Occipital lobe (tissue), 2 donors: ENCODE data around the gene CPNE6. TPM values are rescaled to one million over a fixed set of nuclear protein-coding genes. Genes with fewer than 3 reads are reported as not detected.

ENCODE experiments used
- DNase-seq: peaks from one replicate; lab custom pipeline; 2025; lab: John Stamatoyannopoulos, UW
- total RNA-seq: library from RNA; depleted of rRNA; stranded (reverse); fragments of >200 nt; gene quantifications from one replicate; pipeline ENCODE4 v1.2.3, GENCODE V29; 2014

Gene CPNE6
- total RNA-seq, 1 donor from 2014 or later = 10.8 TPM

- DNase-seq = no peak
Observed at GRCh38 chr14:24085215-24085614, 13.9 kb downstream of the CPNE6 start.

GRCh38 chr14:24086193-24086955 is 15.0 kb downstream of the CPNE6 start:
- no peak for DNase-seq

GRCh38 chr14:24087004-24087403 is 15.6 kb downstream of the CPNE6 start:
- no peak for DNase-seq

- DNase-seq = no peak
Observed at GRCh38 chr14:24088095-24088494, 16.7 kb downstream of the CPNE6 start.

- DNase-seq = no peak
Observed at GRCh38 chr14:24089890-24090289, 18.5 kb downstream of the CPNE6 start.

GRCh38 chr14:24092110-24092504 is 20.7 kb downstream of the CPNE6 start:
- DNase-seq = no peak

GRCh38 chr14:24092505-24093206 is 21.3 kb downstream of the CPNE6 start:
- no peak for DNase-seq

- DNase-seq = no peak
Observed at GRCh38 chr14:24093207-24093900, 22.0 kb downstream of the CPNE6 start.

- peak; percentile 72 for DNase-seq
Observed at GRCh38 chr14:24093901-24094840, 22.8 kb downstream of the CPNE6 start, which contains the start of gene PCK2. Gene PCK2 (plus strand): TSS chr14:24094311. CDS start chr14:24094406, 95 bp downstream.

- DNase-seq = no peak
Observed at GRCh38 chr14:24094841-24095270, 23.5 kb downstream of the CPNE6 start.

- no peak for DNase-seq
Observed at GRCh38 chr14:24095271-24096068, 24.1 kb downstream of the CPNE6 start.

- no peak for DNase-seq
Observed at GRCh38 chr14:24096545-24097181, 25.3 kb downstream of the CPNE6 start.

- no peak for DNase-seq
Observed at GRCh38 chr14:24098229-24098926, 27.0 kb downstream of the CPNE6 start.

- no peak for DNase-seq
Observed at GRCh38 chr14:24098927-24099813, 27.8 kb downstream of the CPNE6 start.

- no peak for DNase-seq
Observed at GRCh38 chr14:24100197-24100981, 29.0 kb downstream of the CPNE6 start.

- no peak for DNase-seq
Observed at GRCh38 chr14:24100982-24101494, 29.7 kb downstream of the CPNE6 start.
